DND-41 (cell line): ENCODE results near the gene CELA1.

Experiments
- EZH2 ChIP-seq: IDR thresholded peaks from 3 replicates; pipeline ENCODE4 v1.6.1; 2012; ENCODE audit warnings: borderline replicate concordance, low read depth, mild to moderate bottlenecking, moderate library complexity, low read length, inconsistent platforms; ENCODE audit not compliant: severe bottlenecking
- TF ChIP-seq, protein P1 (sequence below): IDR thresholded peaks from 2 replicates; pipeline ENCODE4 v1.5.1; 2012; ENCODE audit warnings: borderline replicate concordance, low read length, moderate library complexity, mild to moderate bottlenecking; ENCODE audit not compliant: poor library complexity, severe bottlenecking; ENCODE audit errors: extremely low read depth

- TF ChIP-seq, protein P1, sequence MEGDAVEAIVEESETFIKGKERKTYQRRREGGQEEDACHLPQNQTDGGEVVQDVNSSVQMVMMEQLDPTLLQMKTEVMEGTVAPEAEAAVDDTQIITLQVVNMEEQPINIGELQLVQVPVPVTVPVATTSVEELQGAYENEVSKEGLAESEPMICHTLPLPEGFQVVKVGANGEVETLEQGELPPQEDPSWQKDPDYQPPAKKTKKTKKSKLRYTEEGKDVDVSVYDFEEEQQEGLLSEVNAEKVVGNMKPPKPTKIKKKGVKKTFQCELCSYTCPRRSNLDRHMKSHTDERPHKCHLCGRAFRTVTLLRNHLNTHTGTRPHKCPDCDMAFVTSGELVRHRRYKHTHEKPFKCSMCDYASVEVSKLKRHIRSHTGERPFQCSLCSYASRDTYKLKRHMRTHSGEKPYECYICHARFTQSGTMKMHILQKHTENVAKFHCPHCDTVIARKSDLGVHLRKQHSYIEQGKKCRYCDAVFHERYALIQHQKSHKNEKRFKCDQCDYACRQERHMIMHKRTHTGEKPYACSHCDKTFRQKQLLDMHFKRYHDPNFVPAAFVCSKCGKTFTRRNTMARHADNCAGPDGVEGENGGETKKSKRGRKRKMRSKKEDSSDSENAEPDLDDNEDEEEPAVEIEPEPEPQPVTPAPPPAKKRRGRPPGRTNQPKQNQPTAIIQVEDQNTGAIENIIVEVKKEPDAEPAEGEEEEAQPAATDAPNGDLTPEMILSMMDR, result no peak
- no peak for TF ChIP-seq EZH2
Measured at GRCh38 chr12:51348116-51348515, 1.6 kb upstream of the CELA1 start.
